PFSK-1 (cell line): ENCODE measurements around the gene MAP3K10.

ENCODE experiments used
- POLR2AphosphoS5 ChIP-seq: IDR thresholded peaks from 2 replicates; pipeline ENCODE4 v1.6.1; 2012; ENCODE audit warnings: low read depth, mild to moderate bottlenecking, control low read depth, low read length, moderate library complexity
- REST ChIP-seq, 2 experiments: IDR thresholded peaks; 2 replicates each; pipeline versions ENCODE4 v1.6.1 to v1.8.0; 2011 to 2012; ENCODE audit warnings: low read depth in 2 of 2, low read length in 2 of 2, control low read depth in 1 of 2, inconsistent platforms in 1 of 2, mild to moderate bottlenecking in 1 of 2, moderate library complexity in 1 of 2; ENCODE audit not compliant: insufficient read depth in 1 of 2
- TAF1 ChIP-seq: IDR thresholded peaks from 2 replicates; pipeline ENCODE4 v1.6.1; 2012; ENCODE audit warnings: low read length, control low read depth, borderline replicate concordance; ENCODE audit not compliant: insufficient read depth

DNA sequence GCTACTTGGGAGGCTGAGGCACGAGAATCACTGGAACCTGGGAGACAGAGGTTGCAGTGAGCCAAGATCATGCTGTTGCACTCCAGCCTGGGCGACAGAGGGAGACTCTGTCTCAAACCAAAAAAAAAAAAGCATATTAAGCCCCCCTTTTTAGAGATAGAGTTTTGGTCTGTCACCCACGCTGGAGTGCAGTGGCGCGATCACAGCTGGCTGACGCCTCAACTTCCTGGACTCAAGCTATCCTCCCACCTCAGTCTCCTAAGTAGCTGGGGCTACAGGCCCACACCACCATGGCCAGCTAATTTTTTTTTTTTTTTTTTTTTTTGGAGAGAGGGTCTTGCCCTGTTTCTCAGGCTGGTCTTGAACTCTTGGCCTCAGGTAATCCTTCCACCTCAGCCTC, 34.2 kb upstream of the MAP3K10 start:
- no peak for TF ChIP-seq TAF1
- no peak for TF ChIP-seq POLR2AphosphoS5
- no peak for TF ChIP-seq REST (IDR thresholded peaks at IDR 0.05; ENCODE audit: insufficient read depth in 1 of 2, low read depth in 2 of 2, low read length in 2 of 2)
